B cell (primary cell): ENCODE data around the gene NAGLU. TPM values are rescaled to one million over a fixed set of nuclear protein-coding genes. Genes with fewer than 3 reads are reported as not detected.

Experiments used
- ATAC-seq: fragments of 200-7000 bp; cut with Tn5 transposase; one replicate; pipeline ENCODE4 v1.10.0; 2021; ENCODE audit warnings: low read depth, mild to moderate bottlenecking, moderate number of reproducible peaks, moderate library complexity
- CTCF ChIA-PET: fragments of 350-600 bp; sonication (Branson Sonifier 250); formaldehyde crosslinking; loops from one replicate; lab custom pipeline; 2021; ENCODE audit warnings: antibody characterized with exemption, inconsistent platforms; lab: Charles Lee
- POLR2A ChIA-PET: fragments of 350-600 bp; sonication (Branson Sonifier 250); formaldehyde crosslinking; loops from one replicate; lab custom pipeline; 2021; ENCODE audit warnings: antibody characterized with exemption; lab: Charles Lee
- DNase-seq: peaks from one replicate; pipeline ENCODE4 v3.0.0; 2013
- H2AFZ ChIP-seq: 2 replicates; pipeline ENCODE4 v1.6.1; 2012; ENCODE audit warnings: mild to moderate bottlenecking, low read depth, low read length; ENCODE audit not compliant: insufficient read depth, poor library complexity, severe bottlenecking
- H3K27ac ChIP-seq, 2 donors: 1 replicate in 1 of 2; 2 replicates in 1 of 2; pipeline ENCODE4 v1.5.1; 2012 to 2013; ENCODE audit warnings: low read length in 2 of 2, mild to moderate bottlenecking in 2 of 2, moderate library complexity in 1 of 2
- H3K27me3 ChIP-seq, 4 experiments: fragments of 200-600 bp in 1 of 4; sonication (generic) in 1 of 4; replicated peaks in 1 of 4; 1 replicate in 2 of 4; 2 replicates in 2 of 4; pipeline versions ENCODE4 v1.6.1 to v1.7.0; 2013 to 2016; ENCODE audit warnings: low read length in 3 of 4, mild to moderate bottlenecking in 2 of 4, mixed read lengths in 1 of 4, moderate library complexity in 1 of 4; ENCODE audit not compliant: insufficient read depth in 4 of 4, control insufficient read depth in 3 of 4; ENCODE audit errors: control extremely low read depth in 1 of 4
- H3K36me3 ChIP-seq, 2 experiments: replicated peaks in 1 of 2; 1 replicate in 1 of 2; 2 replicates in 1 of 2; pipeline versions ENCODE4 v1.6.1 to v1.7.1; 2013; ENCODE audit warnings: low read length in 1 of 2; ENCODE audit not compliant: insufficient read depth in 2 of 2, control insufficient read depth in 1 of 2; ENCODE audit errors: control extremely low read depth in 1 of 2, extremely low read depth in 1 of 2
- H3K4me1 ChIP-seq, 2 donors: fragments of 200-600 bp in 1 of 2; sonication (generic) in 1 of 2; 1 replicate in 1 of 2; 2 replicates in 1 of 2; pipeline versions ENCODE4 v1.5.1 to v1.6.1; 2013 to 2017; ENCODE audit warnings: low read length in 2 of 2; ENCODE audit not compliant: control insufficient read depth in 2 of 2, insufficient read depth in 2 of 2
- H3K4me2 ChIP-seq: replicated peaks from 2 replicates; pipeline ENCODE3; 2012; ENCODE audit warnings: mild to moderate bottlenecking, low read depth, low read length; ENCODE audit not compliant: poor library complexity, severe bottlenecking
- H3K4me3 ChIP-seq, 5 experiments: fragments of 200-600 bp in 1 of 5; sonication (generic) in 1 of 5; 1 replicate in 3 of 5; 2 replicates in 2 of 5; pipeline versions ENCODE4 v1.5.1 to v1.7.0; 2011 to 2016; ENCODE audit warnings: low read length in 4 of 5, mild to moderate bottlenecking in 4 of 5, low read depth in 2 of 5, control low read depth in 1 of 5, moderate library complexity in 1 of 5; ENCODE audit not compliant: insufficient read depth in 1 of 5; ENCODE audit errors: control extremely low read depth in 1 of 5, extremely low read depth in 1 of 5
- H3K79me2 ChIP-seq: fragments of 200-600 bp; sonication (generic); one replicate; pipeline ENCODE4 v1.6.0; 2016; ENCODE audit warnings: low read length; ENCODE audit not compliant: control insufficient read depth, insufficient read depth
- H3K9ac ChIP-seq: fragments of 200-600 bp; sonication (generic); 2 replicates; pipeline ENCODE4 v1.6.1; 2017; ENCODE audit warnings: mild to moderate bottlenecking, low read length, moderate library complexity
- H3K9me3 ChIP-seq, 3 donors: one replicate each; pipeline versions ENCODE4 v1.6.1 to v1.7.1; 2013; ENCODE audit warnings: low read length in 2 of 3; ENCODE audit not compliant: control insufficient read depth in 2 of 3, insufficient read depth in 1 of 3; ENCODE audit errors: control extremely low read depth in 1 of 3
- H4K20me1 ChIP-seq: 2 replicates; pipeline ENCODE4 v1.6.0; 2012; ENCODE audit warnings: mild to moderate bottlenecking, low read length; ENCODE audit not compliant: insufficient read depth, control insufficient read depth, poor library complexity, severe bottlenecking
- H3K27ac Mint-ChIP-seq: one replicate; pipeline ENCODE4 v1.8.0; 2021; ENCODE audit warnings: mixed read lengths
- H3K27me3 Mint-ChIP-seq: one replicate; pipeline ENCODE4 v1.8.0; 2021; ENCODE audit warnings: mixed read lengths
- H3K4me1 Mint-ChIP-seq: one replicate; pipeline ENCODE4 v1.8.0; 2021; ENCODE audit warnings: mixed read lengths
- H3K4me3 Mint-ChIP-seq: one replicate; pipeline ENCODE4 v1.8.0; 2021; ENCODE audit warnings: mixed read lengths
- H3K9me3 Mint-ChIP-seq: one replicate; pipeline ENCODE4 v1.8.0; 2022; ENCODE audit warnings: mixed read lengths; ENCODE audit not compliant: insufficient read depth
- CTCF ChIP-seq: fragments of 200-600 bp; IDR thresholded peaks from one replicate; pipeline ENCODE4 v1.8.0; 2022; ENCODE audit warnings: antibody characterized with exemption, mild to moderate bottlenecking
- EZH2 ChIP-seq: IDR thresholded peaks from 2 replicates; pipeline ENCODE4 v1.6.1; 2012; ENCODE audit warnings: borderline replicate concordance, low read depth, mild to moderate bottlenecking, moderate library complexity, low read length; ENCODE audit not compliant: insufficient read depth, poor library complexity, severe bottlenecking
- WGBS: methylation state at CpG from one replicate; pipeline ENCODE4 v1.1.5; 2013; ENCODE audit warnings: missing lambda C conversion rate; ENCODE audit not compliant: insufficient coverage; 5-methylcytosine and 5-hydroxymethylcytosine counted together
- intact Hi-C: fragments of 100-400 bp; cut with micrococcal nuclease; formaldehyde crosslinking; loops from one replicate; pipeline ENCODE4 v1.10.0; 2022
- polyA plus RNA-seq: library from polyadenylated mRNA; depleted of rRNA; stranded (reverse); fragments of >200 nt; gene quantifications from 2 replicates; pipeline ENCODE4 v1.2.3, GENCODE V29; 2012
- total RNA-seq, 2 donors: library from RNA; stranded (reverse); fragments of 120-200 nt in 1 of 2; gene quantifications; 1 replicate in 1 of 2; 2 replicates in 1 of 2; pipeline versions ENCODE4 v1.2.3 to v1.2.4, GENCODE V29; 2013 to 2022

NAGLU gene
- total and polyA plus RNA-seq, 2 donors (not counting 1 experiment from before 2014, with no cell fraction given), result 44.8 to 52.4 TPM

DNA sequence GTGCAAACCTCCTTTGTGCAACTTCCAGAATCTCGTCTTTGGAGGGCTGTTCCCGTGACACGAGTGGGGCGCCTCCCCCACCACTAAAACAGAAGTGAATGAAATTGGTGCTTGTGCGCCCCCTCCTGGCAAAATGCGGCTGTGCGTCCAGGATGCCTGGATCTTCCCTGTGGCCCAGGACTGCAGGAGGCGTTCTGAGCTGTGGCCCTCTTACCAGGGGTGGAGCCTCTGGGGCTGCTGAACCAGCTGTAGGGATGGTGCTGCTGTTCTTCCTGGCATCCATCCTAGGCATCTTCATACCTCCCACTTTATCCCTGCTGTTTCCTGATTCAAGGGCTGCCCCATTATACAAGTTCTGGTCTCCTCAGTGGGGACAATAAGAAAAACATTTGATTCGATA, 18.5 kb upstream of the NAGLU start:
- H3K4me1 Mint-ChIP-seq, result peaks cover 3% of the 10 kb centered on the region
- Histone ChIP-seq H3K27me3 (no peaks in the 10 kb centered on the region), H3K27ac (no peak overlapping the region), H4K20me1 (no peaks in the 10 kb centered on the region), H3K36me3 (peaks cover 0 to 52% of the 10 kb centered on the region in 2 experiments), H2AFZ (no peak overlapping the region), H3K9me3 (no peaks in the 10 kb centered on the region), H3K79me2 (no peaks in the 10 kb centered on the region), H3K4me2 (peak overlapping the region; percentile 43), H3K4me1 (peaks cover 0 to 7% of the 10 kb centered on the region in 2 donors), H3K9ac (no peak overlapping the region), H3K4me3 (no peak overlapping the region)
- no peaks in the 10 kb centered on the region for H3K9me3 Mint-ChIP-seq
- ChIA-PET CTCF (interaction anchor here (0.6 to 5.7 kb wide), 27 partner anchors 8 to 267 kb away, joined by 3 to 70 read pairs (median 4); partner anchors contain the start of genes CAVIN1, NAGLU and STAT3), POLR2A (no interaction called here)
- TF ChIP-seq EZH2, result no peak
- TF ChIP-seq CTCF, result peak; percentile 91
- H3K4me3 Mint-ChIP-seq, result no peak overlapping the region
- intact Hi-C loops, result loop anchor here (1.0 to 5.0 kb wide), 3 partner anchors 89 to 195 kb away; no protein-coding TSS in a partner anchor
- ATAC-seq, result peak; percentile 90
- H3K27me3 Mint-ChIP-seq, result no peaks in the 10 kb centered on the region
- DNase-seq, result peak; percentile 87
- 3% methylated on average over 7 of the region's 9 CpGs for WGBS
- H3K27ac Mint-ChIP-seq, result peak overlapping the region; percentile 53

DNA sequence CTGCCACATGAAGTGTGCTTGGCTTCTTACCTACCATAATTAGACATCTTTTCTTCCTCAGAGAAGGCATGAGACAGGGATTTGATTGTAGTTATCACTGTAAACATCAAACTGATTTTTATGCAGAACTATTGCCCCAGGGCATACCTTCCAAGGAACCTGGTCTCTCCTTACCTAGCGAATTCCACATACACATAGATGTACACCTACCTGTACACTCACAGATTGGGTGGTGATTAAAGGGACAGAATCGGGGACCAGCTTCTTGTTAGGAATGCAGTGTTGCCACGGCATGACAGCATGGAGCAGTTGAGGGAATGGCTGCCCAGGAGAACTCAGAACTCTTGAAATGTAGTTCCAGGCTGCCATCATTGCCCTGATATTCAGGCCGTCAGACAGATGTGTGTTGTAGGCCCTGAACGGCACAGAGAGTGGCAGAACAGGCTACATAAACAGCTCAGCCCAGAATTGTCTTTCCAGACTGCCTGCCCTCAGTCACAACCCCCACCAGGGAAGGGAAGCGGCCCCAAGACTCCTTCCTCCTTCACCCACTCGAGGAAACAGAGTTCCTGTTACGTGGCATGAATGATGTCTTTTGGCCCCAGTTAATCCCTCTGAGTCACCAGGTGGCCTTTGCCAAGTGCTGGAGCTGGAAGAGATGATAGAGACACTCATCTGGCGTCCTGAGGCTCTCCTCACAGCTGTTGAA, 17.8 kb upstream of the NAGLU start:
- intact Hi-C loops, result loop anchor here (5.0 kb wide), 1 partner anchor 111 kb away; no protein-coding TSS in a partner anchor
- Histone ChIP-seq H4K20me1 (no peaks in the 10 kb centered on the region), H3K9ac (no peak overlapping the region), H3K27me3 (no peaks in the 10 kb centered on the region), H3K79me2 (no peaks in the 10 kb centered on the region), H3K36me3 (peaks cover 0 to 59% of the 10 kb centered on the region in 2 experiments), H3K4me1 (peaks cover 0 to 7% of the 10 kb centered on the region in 2 donors), H3K9me3 (no peaks in the 10 kb centered on the region), H2AFZ (no peak overlapping the region), H3K4me2 (no peak overlapping the region), H3K4me3 (no peak overlapping the region), H3K27ac (no peak overlapping the region)
- Mint-ChIP-seq H3K9me3 (no peaks in the 10 kb centered on the region), H3K4me1 (peaks cover 3% of the 10 kb centered on the region), H3K27me3 (no peaks in the 10 kb centered on the region), H3K27ac (no peak overlapping the region), H3K4me3 (no peak overlapping the region)
- TF ChIP-seq CTCF (no peak), EZH2 (no peak)
- ChIA-PET POLR2A (no interaction called here), CTCF (interaction anchor here (0.6 to 5.7 kb wide), 32 partner anchors 9 to 267 kb away, joined by 3 to 70 read pairs (median 4); partner anchors contain the start of genes CAVIN1, NAGLU and STAT3)
- WGBS, result 34% methylated on average over 7 of the region's 9 CpGs
- no peak for ATAC-seq
- DNase-seq, result no peak
